ENCODE results near the gene EGFL6.
A peak's percentile ranks its signal among the peaks of the same experiment; 100 is the strongest.
"Not testable (repeated sequence)": the region's sequence is repeated elsewhere in the genome, so short reads cannot be mapped to it uniquely, and the experiment has no call there.

The EGFL6 gene

DNA sequence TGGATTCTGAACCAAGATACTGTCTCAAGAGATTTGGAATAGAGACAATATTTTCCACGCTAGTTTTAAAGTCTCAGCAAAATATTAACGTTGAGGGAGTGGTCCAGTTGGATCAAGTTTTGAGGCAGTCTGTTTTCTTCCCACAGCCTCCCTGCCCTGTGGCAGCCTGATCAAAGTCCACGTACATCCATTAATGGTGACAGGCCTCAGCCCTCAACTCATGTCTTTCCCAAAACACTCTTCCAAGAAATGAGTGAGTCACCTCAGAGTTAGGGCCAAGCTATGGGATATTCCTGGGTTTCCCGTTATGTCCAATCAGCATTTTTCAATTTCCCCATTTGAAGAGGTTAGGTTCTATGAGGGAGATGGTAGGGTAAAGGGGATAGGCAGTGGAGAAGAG, 28.5 kb downstream of the EGFL6 start:
- DNase-seq = no peak

DNA sequence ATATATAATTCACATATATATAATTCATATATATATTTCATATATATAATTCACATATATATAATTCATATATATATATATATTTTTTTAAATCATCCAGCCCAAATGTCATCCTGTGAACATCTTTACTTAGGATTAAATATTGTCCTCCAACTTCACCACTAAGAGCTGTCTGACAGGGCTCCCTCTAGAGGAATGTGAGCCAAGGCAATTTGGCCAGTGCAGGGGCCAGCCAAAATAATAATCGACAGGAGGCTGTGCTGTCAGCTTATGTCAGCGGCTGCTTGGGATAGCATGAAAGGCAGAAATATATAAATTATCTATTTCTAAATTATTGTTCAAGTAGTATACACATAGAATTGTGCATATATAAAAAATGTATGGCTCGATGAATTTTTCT, 29.5 kb downstream of the EGFL6 start:
- no peak for DNase-seq

GRCh38 chrX:13599491-13599890, 30.1 kb downstream of the EGFL6 start:
- DNase-seq = no peak

GRCh38 chrX:13605611-13606010, 36.2 kb downstream of the EGFL6 start:
- no peak for DNase-seq

- no peak for DNase-seq
Observed at GRCh38 chrX:13607331-13607995, 38.1 kb downstream of the EGFL6 start.

DNA sequence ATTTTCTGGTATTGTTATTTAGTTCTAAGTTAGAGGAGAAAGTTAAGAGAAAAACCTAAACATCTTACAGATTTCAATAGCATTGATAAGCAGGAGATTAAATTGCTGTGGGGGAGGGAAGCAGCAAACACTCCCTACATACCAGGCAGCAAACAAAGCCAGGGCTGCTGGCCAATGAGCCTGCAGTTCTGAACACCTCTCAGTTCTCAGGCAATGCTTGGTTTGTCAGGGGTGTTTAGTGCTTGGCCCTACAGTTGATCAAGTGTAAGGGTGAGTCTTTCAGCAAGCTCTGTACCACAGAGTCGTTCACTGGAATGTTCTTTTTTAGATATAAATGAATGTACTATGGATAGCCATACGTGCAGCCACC, 38.6 kb downstream of the EGFL6 start:
- DNase-seq = peak; percentile 1

DNA sequence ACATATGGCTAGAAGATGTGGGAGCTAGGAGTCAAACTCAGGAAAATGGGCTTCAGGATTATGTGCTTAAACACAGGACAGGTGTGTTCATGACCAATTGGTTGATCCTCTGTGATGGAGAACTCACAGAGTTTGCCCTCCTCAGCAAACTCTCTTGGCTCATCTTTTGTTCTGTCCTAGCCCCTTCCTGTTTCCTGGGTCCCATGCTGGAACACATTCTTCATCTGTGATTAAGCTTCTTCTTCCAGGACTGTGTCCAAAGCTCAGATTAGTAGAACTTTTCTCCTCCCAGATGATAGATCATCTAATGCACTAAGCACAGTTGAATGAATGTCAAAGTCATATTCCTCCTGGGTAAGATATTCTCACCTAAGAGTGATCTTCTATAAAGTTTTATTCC, 44.8 kb downstream of the EGFL6 start:
- DNase-seq = no peak

GRCh38 chrX:13620207-13620606, 50.8 kb downstream of the EGFL6 start:
- DNase-seq = no peak

DNA sequence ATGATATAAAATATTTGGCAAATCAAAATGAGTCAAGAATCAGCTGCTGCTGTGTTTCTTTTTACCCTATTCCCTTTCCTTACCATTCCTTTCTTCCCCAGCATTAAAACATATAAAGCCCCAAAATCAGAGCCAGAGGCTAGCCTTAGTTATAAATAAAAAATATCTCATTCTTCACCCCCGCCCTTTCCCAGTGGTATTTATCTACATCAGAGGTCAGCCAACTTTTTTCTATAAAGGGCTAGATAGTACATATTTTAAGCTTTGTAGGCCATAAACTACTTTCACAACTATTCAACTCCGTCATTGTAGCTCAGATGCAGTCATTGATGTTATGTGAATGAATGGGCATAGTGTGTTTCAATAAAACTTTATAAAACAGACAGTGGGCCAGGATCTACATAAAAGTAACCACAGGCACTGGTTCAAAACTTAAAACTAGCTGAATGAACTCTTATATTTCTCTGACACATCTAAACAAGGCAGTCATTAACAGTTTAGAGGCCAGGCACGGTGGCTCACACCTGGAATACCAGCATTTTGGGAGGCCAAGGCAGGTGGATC, 53.1 kb downstream of the EGFL6 start:
- no peak for DNase-seq

- no peak for DNase-seq
Observed at GRCh38 chrX:13627306-13627705, 57.9 kb downstream of the EGFL6 start.

GRCh38 chrX:13637224-13637623, 67.8 kb downstream of the EGFL6 start:
- DNase-seq = not testable (repeated sequence)

DNA sequence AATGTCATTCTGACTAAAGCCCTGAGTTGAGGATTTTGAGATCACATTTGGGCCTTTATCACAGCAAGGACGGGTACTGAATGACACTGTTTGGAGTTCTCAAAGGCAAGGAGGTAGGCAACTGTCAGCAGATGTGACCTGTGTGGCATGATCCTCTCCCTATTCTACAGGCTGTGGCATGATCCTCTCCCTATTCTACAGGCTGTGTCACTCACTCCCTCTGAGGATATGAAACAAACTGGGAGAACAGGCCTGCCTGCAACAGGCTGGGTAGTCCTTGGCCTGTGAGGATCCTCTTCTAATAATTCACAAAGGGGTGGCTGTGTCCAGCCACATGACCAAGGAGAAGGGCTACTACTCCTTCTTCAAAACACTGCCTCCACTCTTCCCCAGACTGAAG, 68.6 kb downstream of the EGFL6 start:
- DNase-seq = no peak

GRCh38 chrX:13638826-13639225, 69.4 kb downstream of the EGFL6 start:
- no peak for DNase-seq

- not testable (repeated sequence) for DNase-seq
Observed at GRCh38 chrX:13641684-13642083, 72.3 kb downstream of the EGFL6 start.

- no peak for DNase-seq
Observed at GRCh38 chrX:13645464-13646153, 76.2 kb downstream of the EGFL6 start.

GRCh38 chrX:13646154-13646549, 76.8 kb downstream of the EGFL6 start:
- DNase-seq = no peak

- DNase-seq = no peak
Observed at GRCh38 chrX:13647709-13648212, 78.4 kb downstream of the EGFL6 start.

DNA sequence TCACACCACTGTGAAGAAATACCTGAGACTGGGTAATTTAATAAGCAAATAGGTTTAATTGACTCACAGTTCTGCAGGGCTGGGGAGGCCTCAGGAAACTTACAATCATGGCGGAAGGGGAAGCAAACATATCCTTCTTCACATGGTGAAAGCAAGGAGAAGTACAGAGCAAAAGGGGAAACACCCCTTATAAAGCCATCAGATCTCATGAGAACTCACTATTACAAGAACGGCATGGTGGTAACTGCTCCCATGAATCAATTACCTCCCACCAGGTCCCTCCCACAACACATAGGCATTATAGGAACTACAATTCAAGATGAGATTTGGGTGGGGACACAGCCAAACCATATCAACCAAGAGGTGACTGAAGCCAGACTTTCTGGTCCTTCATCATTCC, 78.9 kb downstream of the EGFL6 start:
- DNase-seq = not testable (repeated sequence)

DNA sequence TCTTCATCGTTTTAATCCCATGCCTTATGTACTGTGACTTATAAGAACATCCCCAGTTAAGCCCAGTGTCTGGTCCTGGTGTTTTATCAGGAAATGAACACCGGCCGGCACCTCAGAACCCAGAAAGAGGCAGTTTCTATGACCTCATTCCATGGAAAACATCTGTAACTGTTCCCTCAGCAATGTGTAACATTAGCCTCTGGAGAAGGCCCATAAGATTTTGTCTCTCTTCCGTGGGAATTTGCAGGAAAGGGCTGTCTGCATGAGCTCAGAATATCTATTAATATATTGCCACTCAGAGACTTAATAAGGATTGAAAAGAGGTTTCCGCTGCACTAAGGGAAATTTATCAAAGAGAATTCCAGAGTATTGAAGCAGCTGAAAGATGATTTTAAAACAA, 80.4 kb downstream of the EGFL6 start:
- DNase-seq = no peak

GRCh38 chrX:13650318-13650717, 80.9 kb downstream of the EGFL6 start:
- DNase-seq = no peak

GRCh38 chrX:13651150-13651549, 81.7 kb downstream of the EGFL6 start:
- no peak for DNase-seq

DNA sequence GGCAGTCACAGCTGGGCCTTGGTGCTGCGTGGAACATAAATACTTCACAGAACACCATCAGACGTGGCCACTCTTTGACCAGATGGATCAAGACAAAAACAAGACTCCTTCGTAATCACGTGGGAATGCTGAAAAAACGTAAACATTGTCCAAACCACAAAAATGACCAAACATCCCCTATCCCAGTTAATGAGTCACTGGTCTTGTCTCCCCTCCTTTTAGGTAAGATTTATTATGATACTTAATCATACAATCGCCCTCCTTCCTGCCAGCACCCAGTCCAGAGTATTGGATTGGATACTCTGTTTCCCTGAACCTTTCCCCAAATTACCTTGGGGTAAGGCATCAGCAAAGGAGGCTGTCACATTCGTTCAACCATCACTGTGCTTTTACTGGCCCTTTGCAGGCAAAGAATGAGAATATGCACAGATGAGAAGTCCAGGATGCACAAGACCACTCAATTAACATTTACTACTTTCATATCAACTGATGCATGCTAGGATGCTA, 82.9 kb downstream of the EGFL6 start:
- no peak for DNase-seq

- DNase-seq = peak; percentile 78
Observed at GRCh38 chrX:13652850-13653693, 83.7 kb downstream of the EGFL6 start, which contains the start of gene TCEANC. Gene TCEANC (plus strand): TSS chrX:13653141. CDS start chrX:13662509, 9,368 bp downstream.

All from DMS79 (cell line).